H9 (cell line): Measurements from ENCODE around the gene LRWD1. TPM values are rescaled to one million over a fixed set of nuclear protein-coding genes. Genes with fewer than 3 reads are reported as not detected.

ENCODE experiments used
- DNase-seq: peaks from one replicate; pipeline ENCODE4 v3.0.0-alpha.2; 2017
- H2AFZ ChIP-seq: one replicate; pipeline ENCODE4 v1.6.1; 2013; ENCODE audit warnings: mild to moderate bottlenecking, low read length, control low read depth, moderate library complexity
- H2AK5ac ChIP-seq: 2 replicates; pipeline ENCODE4 v1.6.1; 2013; ENCODE audit warnings: low read length, control low read depth, mixed read lengths; ENCODE audit not compliant: insufficient read length
- H2BK120ac ChIP-seq: one replicate; pipeline ENCODE4 v1.6.1; 2013; ENCODE audit warnings: low read depth, mild to moderate bottlenecking, low read length, control low read depth, inconsistent platforms; ENCODE audit not compliant: poor library complexity, severe bottlenecking
- H2BK12ac ChIP-seq: 2 replicates; pipeline ENCODE4 v1.6.1; 2013; ENCODE audit warnings: low read length, control low read depth, mixed read lengths, low read depth; ENCODE audit not compliant: insufficient read length
- H2BK15ac ChIP-seq: 2 replicates; pipeline ENCODE4 v1.6.1; 2013; ENCODE audit warnings: low read depth, low read length, control low read depth
- H2BK20ac ChIP-seq: one replicate; pipeline ENCODE4 v1.6.1; 2013; ENCODE audit warnings: low read depth, mild to moderate bottlenecking, low read length, control low read depth, inconsistent platforms; ENCODE audit not compliant: poor library complexity, severe bottlenecking
- H2BK5ac ChIP-seq: 2 replicates; pipeline ENCODE4 v1.6.1; 2013; ENCODE audit warnings: low read length, control low read depth, mixed read lengths; ENCODE audit not compliant: insufficient read length
- H3K14ac ChIP-seq: 2 replicates; pipeline ENCODE4 v1.6.1; 2013; ENCODE audit warnings: low read length, control low read depth; ENCODE audit not compliant: insufficient read depth
- H3K18ac ChIP-seq: 2 replicates; pipeline ENCODE4 v1.6.1; 2013; ENCODE audit warnings: low read depth, mild to moderate bottlenecking, mixed read lengths, low read length, control low read depth; ENCODE audit not compliant: insufficient read length
- H3K23ac ChIP-seq: 2 replicates; pipeline ENCODE4 v1.6.1; 2013; ENCODE audit warnings: low read length, control low read depth, mixed read lengths, low read depth; ENCODE audit not compliant: insufficient read length
- H3K23me2 ChIP-seq: 2 replicates; pipeline ENCODE4 v1.6.1; 2013; ENCODE audit warnings: low read depth, mild to moderate bottlenecking, mixed read lengths, low read length, control low read depth; ENCODE audit not compliant: insufficient read length, poor library complexity, severe bottlenecking
- H3K27ac ChIP-seq: 2 replicates; pipeline ENCODE4 v1.5.1; 2013; ENCODE audit warnings: low read length, control low read depth, mixed read lengths, low read depth; ENCODE audit not compliant: insufficient read length
- H3K27me3 ChIP-seq: 2 replicates; pipeline ENCODE4 v1.6.1; 2013; ENCODE audit warnings: low read length, control low read depth, inconsistent platforms; ENCODE audit not compliant: insufficient read depth
- H3K4ac ChIP-seq: 2 replicates; pipeline ENCODE4 v1.6.1; 2013; ENCODE audit warnings: low read depth, mild to moderate bottlenecking, control low read depth, inconsistent platforms, low read length, moderate library complexity
- H3K4me1 ChIP-seq: 2 replicates; pipeline ENCODE4 v1.6.1; 2013; ENCODE audit warnings: low read length, control low read depth, inconsistent platforms; ENCODE audit not compliant: insufficient read depth
- H3K4me2 ChIP-seq: 2 replicates; pipeline ENCODE4 v1.6.1; 2013; ENCODE audit warnings: low read length, control low read depth, mixed read lengths; ENCODE audit not compliant: insufficient read length, insufficient read depth
- H3K56ac ChIP-seq: 2 replicates; pipeline ENCODE4 v1.6.1; 2013; ENCODE audit warnings: low read depth, mild to moderate bottlenecking, mixed read lengths, low read length, control low read depth; ENCODE audit not compliant: insufficient read length
- H3K79me1 ChIP-seq: 2 replicates; pipeline ENCODE4 v1.6.1; 2013; ENCODE audit warnings: low read depth, mild to moderate bottlenecking, moderate library complexity, low read length, control low read depth, inconsistent platforms; ENCODE audit not compliant: insufficient read depth, poor library complexity, severe bottlenecking
- H3K79me2 ChIP-seq: 2 replicates; pipeline ENCODE4 v1.6.1; 2013; ENCODE audit warnings: low read length, control low read depth, inconsistent platforms; ENCODE audit not compliant: insufficient read depth
- H3K9ac ChIP-seq: 2 replicates; pipeline ENCODE4 v1.6.1; 2013; ENCODE audit warnings: low read length, control low read depth, mixed read lengths; ENCODE audit not compliant: insufficient read length; ENCODE audit errors: extremely low read depth
- H3K9me3 ChIP-seq: one replicate; pipeline ENCODE4 v1.6.1; 2013; ENCODE audit warnings: low read depth, low read length, inconsistent platforms; ENCODE audit not compliant: control insufficient read depth
- H3T11ph ChIP-seq: one replicate; pipeline ENCODE4 v1.6.1; 2013; ENCODE audit warnings: mild to moderate bottlenecking, low read length, control low read depth, inconsistent platforms
- H4K20me1 ChIP-seq: one replicate; pipeline ENCODE4 v1.6.1; 2013; ENCODE audit not compliant: control insufficient read depth, insufficient read length, insufficient read depth
- H4K5ac ChIP-seq: 2 replicates; pipeline ENCODE4 v1.6.1; 2013; ENCODE audit warnings: low read depth, mild to moderate bottlenecking, mixed read lengths, low read length, control low read depth; ENCODE audit not compliant: insufficient read length
- H4K8ac ChIP-seq: replicated peaks from 2 replicates; pipeline ENCODE4 v1.6.1; 2013; ENCODE audit warnings: low read length, control low read depth, mixed read lengths, low read depth; ENCODE audit not compliant: insufficient read length
- H4K91ac ChIP-seq: 2 replicates; pipeline ENCODE4 v1.6.1; 2013; ENCODE audit warnings: low read depth, mild to moderate bottlenecking, moderate library complexity, mixed read lengths, low read length, control low read depth; ENCODE audit not compliant: insufficient read length
- H3K27ac Mint-ChIP-seq, 3 experiments: 2 replicates in 2 of 3; 3 replicates in 1 of 3; pipeline ENCODE4 v1.8.0; 2020 to 2021; ENCODE audit warnings: mixed read lengths in 3 of 3, mild to moderate bottlenecking in 1 of 3, moderate library complexity in 1 of 3
- H3K27me3 Mint-ChIP-seq: 2 replicates; pipeline ENCODE4 v1.8.0; 2021; ENCODE audit warnings: low read depth, mild to moderate bottlenecking, moderate library complexity, mixed read lengths
- H3K36me3 Mint-ChIP-seq, 3 experiments: 2 replicates in 2 of 3; 3 replicates in 1 of 3; pipeline ENCODE4 v1.8.0; 2020 to 2021; ENCODE audit warnings: low read depth in 3 of 3, mixed read lengths in 3 of 3; ENCODE audit not compliant: insufficient read depth in 1 of 3
- H3K4me1 Mint-ChIP-seq, 2 experiments: 2 replicates each; pipeline ENCODE4 v1.8.0; 2020; ENCODE audit warnings: mixed read lengths in 2 of 2
- H3K4me3 Mint-ChIP-seq, 2 experiments: 2 replicates in 1 of 2; 3 replicates in 1 of 2; pipeline ENCODE4 v1.8.0; 2020 to 2021; ENCODE audit warnings: mild to moderate bottlenecking in 2 of 2, mixed read lengths in 2 of 2, moderate library complexity in 1 of 2
- H3K9me3 Mint-ChIP-seq, 2 experiments: 2 replicates in 1 of 2; 3 replicates in 1 of 2; pipeline ENCODE4 v1.8.0; 2020; ENCODE audit warnings: mild to moderate bottlenecking in 2 of 2, mixed read lengths in 2 of 2, moderate library complexity in 1 of 2
- WGBS: extraction: QIAGEN DNeasy Blood & Tissue Kit; methylation state at CpG from one replicate; pipeline ENCODE4 v1.1.7; 2013; ENCODE audit warnings: missing lambda C conversion rate, low lambda C conversion rate, mixed read lengths; ENCODE audit not compliant: insufficient read length; ENCODE audit errors: extremely low coverage; 5-methylcytosine and 5-hydroxymethylcytosine counted together
- total RNA-seq: library from RNA; stranded (reverse); gene quantifications from 2 replicates; pipeline ENCODE4 v1.2.1, GENCODE V29; 2021
- TF ChIP-seq, protein P1 (sequence below): fragments of 200-600 bp; sonication (generic); conservative IDR thresholded peaks from 3 replicates; pipeline ENCODE4 v1.8.0; 2021; ENCODE audit warnings: antibody characterized with exemption, mild to moderate bottlenecking

The LRWD1 gene
- total RNA-seq, 1 experiment from 2014 or later: 35.1 TPM

- H2BK15ac ChIP-seq: no peak overlapping the region
- no peak overlapping the region for H2BK12ac ChIP-seq
- no peak overlapping the region for H2AFZ ChIP-seq
- no peak for DNase-seq
- no peak overlapping the region for H3K4ac ChIP-seq
- H3K18ac ChIP-seq: no peak overlapping the region
- H3T11ph ChIP-seq: no peak overlapping the region
- no peaks in the 10 kb centered on the region for H3K79me2 ChIP-seq
- H4K8ac ChIP-seq: no peak overlapping the region
- Mint-ChIP-seq H3K4me3 (no peak overlapping the region), H3K4me1 (peaks cover 12 to 17% of the 10 kb centered on the region in 2 experiments), H3K9me3 (no peaks in the 10 kb centered on the region), H3K36me3 (peaks cover 15 to 44% (median 34%) of the 10 kb centered on the region in 3 experiments), H3K27me3 (peaks cover 4% of the 10 kb centered on the region), H3K27ac (no peak overlapping the region)
- H4K91ac ChIP-seq: no peak overlapping the region
- TF ChIP-seq, protein P1, sequence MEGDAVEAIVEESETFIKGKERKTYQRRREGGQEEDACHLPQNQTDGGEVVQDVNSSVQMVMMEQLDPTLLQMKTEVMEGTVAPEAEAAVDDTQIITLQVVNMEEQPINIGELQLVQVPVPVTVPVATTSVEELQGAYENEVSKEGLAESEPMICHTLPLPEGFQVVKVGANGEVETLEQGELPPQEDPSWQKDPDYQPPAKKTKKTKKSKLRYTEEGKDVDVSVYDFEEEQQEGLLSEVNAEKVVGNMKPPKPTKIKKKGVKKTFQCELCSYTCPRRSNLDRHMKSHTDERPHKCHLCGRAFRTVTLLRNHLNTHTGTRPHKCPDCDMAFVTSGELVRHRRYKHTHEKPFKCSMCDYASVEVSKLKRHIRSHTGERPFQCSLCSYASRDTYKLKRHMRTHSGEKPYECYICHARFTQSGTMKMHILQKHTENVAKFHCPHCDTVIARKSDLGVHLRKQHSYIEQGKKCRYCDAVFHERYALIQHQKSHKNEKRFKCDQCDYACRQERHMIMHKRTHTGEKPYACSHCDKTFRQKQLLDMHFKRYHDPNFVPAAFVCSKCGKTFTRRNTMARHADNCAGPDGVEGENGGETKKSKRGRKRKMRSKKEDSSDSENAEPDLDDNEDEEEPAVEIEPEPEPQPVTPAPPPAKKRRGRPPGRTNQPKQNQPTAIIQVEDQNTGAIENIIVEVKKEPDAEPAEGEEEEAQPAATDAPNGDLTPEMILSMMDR: no peak
- H4K20me1 ChIP-seq: no peaks in the 10 kb centered on the region
- no peak overlapping the region for H2BK120ac ChIP-seq
- no peak overlapping the region for H3K23ac ChIP-seq
- H3K14ac ChIP-seq: no peak overlapping the region
- H2BK20ac ChIP-seq: no peak overlapping the region
- H3K56ac ChIP-seq: no peak overlapping the region
- H2AK5ac ChIP-seq: no peak overlapping the region
- no peaks in the 10 kb centered on the region; the same call in 1 of the 2 replicates for H3K4me1 ChIP-seq
- H3K9me3 ChIP-seq: no peaks in the 10 kb centered on the region
- H3K27me3 ChIP-seq: no peaks in the 10 kb centered on the region
- H2BK5ac ChIP-seq: no peak overlapping the region
- H3K27ac ChIP-seq: no peak overlapping the region
- no CpG with 5 or more reads among the region's 16 CpGs for WGBS
- H4K5ac ChIP-seq: no peak overlapping the region
- H3K23me2 ChIP-seq: no peaks in the 10 kb centered on the region
- H3K79me1 ChIP-seq: no peaks in the 10 kb centered on the region
- no peak overlapping the region for H3K9ac ChIP-seq
- H3K4me2 ChIP-seq: no peak overlapping the region
Observed at GRCh38 chr7:102426268-102427018, 38.3 kb upstream of the LRWD1 start.
